ENCODE results near the gene ERICH4.

- TF ChIP-seq CTCF (IDR thresholded peaks at IDR 0.05) (no peak), ZFX (IDR thresholded peaks at IDR 0.05; ENCODE audit: borderline replicate concordance) (no peak)
Observed at GRCh38 chr19:41441321-41441945, 1.5 kb upstream of the ERICH4 start.

Measured in 22Rv1 (cell line).